Natural killer cell (primary cell): ENCODE measurements around the gene HOXA10. TPM values are rescaled to one million over a fixed set of nuclear protein-coding genes. Genes with fewer than 3 reads are reported as not detected.

Source experiments
- ATAC-seq, 3 donors: fragments of 150-1000 bp in 2 of 3; fragments of 200-7000 bp in 1 of 3; cut with Tn5 transposase; 1 replicate in 1 of 3; 2 replicates in 2 of 3; pipeline ENCODE4 v1.10.0; 2021; ENCODE audit warnings: mild to moderate bottlenecking in 2 of 3, moderate library complexity in 2 of 3
- DNase-seq, 2 donors: peaks; one replicate each; pipeline versions ENCODE4 v3.0.0 to v3.0.0-alpha.2; 2013 to 2021; ENCODE audit warnings: mixed read lengths in 1 of 2
- H3K27ac ChIP-seq: one replicate; pipeline ENCODE4 v1.5.1; 2013; ENCODE audit warnings: mild to moderate bottlenecking, low read length
- H3K27me3 ChIP-seq: one replicate; pipeline ENCODE4 v1.6.1; 2013; ENCODE audit warnings: low read length; ENCODE audit not compliant: control insufficient read depth, insufficient read depth
- H3K36me3 ChIP-seq: one replicate; pipeline ENCODE4 v1.6.1; 2013; ENCODE audit warnings: low read length; ENCODE audit not compliant: control insufficient read depth, insufficient read depth
- H3K4me1 ChIP-seq: one replicate; pipeline ENCODE4 v1.6.1; 2013; ENCODE audit warnings: low read length; ENCODE audit not compliant: control insufficient read depth, insufficient read depth
- H3K4me3 ChIP-seq: one replicate; pipeline ENCODE4 v1.5.1; 2013; ENCODE audit warnings: low read length
- H3K9me3 ChIP-seq: one replicate; pipeline ENCODE4 v1.6.1; 2013; ENCODE audit warnings: low read length; ENCODE audit not compliant: control insufficient read depth, insufficient read depth
- H3K27ac Mint-ChIP-seq, 2 donors: one replicate each; pipeline ENCODE4 v1.8.0; 2022; ENCODE audit warnings: mild to moderate bottlenecking in 2 of 2, mixed read lengths in 2 of 2, moderate library complexity in 1 of 2
- H3K27me3 Mint-ChIP-seq, 2 donors: one replicate each; pipeline ENCODE4 v1.8.0; 2022; ENCODE audit warnings: low read depth in 2 of 2, mixed read lengths in 2 of 2
- H3K36me3 Mint-ChIP-seq: one replicate; pipeline ENCODE4 v1.8.0; 2022; ENCODE audit warnings: mixed read lengths
- H3K4me1 Mint-ChIP-seq, 2 donors: one replicate each; pipeline ENCODE4 v1.8.0; 2022; ENCODE audit warnings: mixed read lengths in 2 of 2
- H3K4me3 Mint-ChIP-seq: one replicate; pipeline ENCODE4 v1.8.0; 2022; ENCODE audit warnings: mild to moderate bottlenecking, moderate library complexity, mixed read lengths
- H3K9me3 Mint-ChIP-seq, 2 donors: one replicate each; pipeline ENCODE4 v1.8.0; 2022; ENCODE audit warnings: mixed read lengths in 2 of 2
- whole genome bisulfite sequencing: methylation state at CpG from one replicate; pipeline ENCODE4 v1.1.7; 2013; ENCODE audit warnings: missing lambda C conversion rate; ENCODE audit not compliant: insufficient coverage; 5-methylcytosine and 5-hydroxymethylcytosine counted together
- intact Hi-C: fragments of 100-400 bp; cut with micrococcal nuclease; formaldehyde crosslinking; loops from one replicate; pipeline ENCODE4 v1.14.2; 2022
- total RNA-seq, 4 donors: library from RNA; stranded (reverse); fragments of 120-200 nt in 1 of 4; gene quantifications; one replicate each; pipeline versions ENCODE4 v1.2.3 to v1.2.4, GENCODE V29; 2013 to 2022
- TF ChIP-seq, protein P1 (sequence below): fragments of 200-600 bp; IDR thresholded peaks from one replicate; pipeline ENCODE4 v1.8.0; 2022; ENCODE audit warnings: antibody characterized with exemption

Gene HOXA10
- total RNA-seq, 3 donors from 2014 or later (not counting 1 experiment from before 2014, with no cell fraction given) = 0.82 to 3.3 (median 2.2) TPM

DNA sequence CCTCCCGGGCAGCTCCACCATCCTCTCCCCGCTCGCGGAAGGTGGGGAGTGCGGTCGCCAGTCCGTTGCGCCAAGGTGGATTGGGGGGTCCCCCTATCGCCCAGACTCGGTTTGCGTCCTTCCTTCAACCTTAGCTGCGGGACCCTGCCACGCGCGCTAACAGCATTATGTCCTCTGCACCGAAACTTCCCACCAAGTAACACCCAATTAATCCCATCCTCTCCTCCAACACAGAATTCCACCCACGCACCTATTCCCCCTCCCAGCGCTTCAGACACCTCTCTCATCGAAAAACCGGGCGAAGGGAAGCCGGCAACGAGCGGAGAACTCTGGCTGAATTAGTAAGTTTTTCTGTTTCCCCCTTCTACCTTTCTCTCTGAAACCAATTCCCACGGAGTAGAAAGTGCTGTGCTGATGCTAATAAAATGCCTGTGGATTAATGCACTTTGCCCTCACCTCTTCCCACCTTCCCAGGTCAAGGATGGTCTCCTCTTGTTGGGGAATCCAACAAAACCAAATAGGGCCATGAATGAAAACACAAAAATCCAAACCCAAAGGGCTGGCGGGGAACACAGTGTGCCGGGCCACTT is 22.7 kb downstream of the HOXA10 start:
- no peak for ATAC-seq
- Histone ChIP-seq H3K4me3 (peak overlapping the region; percentile 29), H3K9me3 (no peaks in the 10 kb centered on the region), H3K36me3 (no peaks in the 10 kb centered on the region), H3K4me1 (peaks cover 75% of the 10 kb centered on the region), H3K27ac (no peak overlapping the region), H3K27me3 (peaks cover 85% of the 10 kb centered on the region)
- no peaks in the 10 kb centered on the region for H3K9me3 Mint-ChIP-seq
- TF ChIP-seq, protein P1, sequence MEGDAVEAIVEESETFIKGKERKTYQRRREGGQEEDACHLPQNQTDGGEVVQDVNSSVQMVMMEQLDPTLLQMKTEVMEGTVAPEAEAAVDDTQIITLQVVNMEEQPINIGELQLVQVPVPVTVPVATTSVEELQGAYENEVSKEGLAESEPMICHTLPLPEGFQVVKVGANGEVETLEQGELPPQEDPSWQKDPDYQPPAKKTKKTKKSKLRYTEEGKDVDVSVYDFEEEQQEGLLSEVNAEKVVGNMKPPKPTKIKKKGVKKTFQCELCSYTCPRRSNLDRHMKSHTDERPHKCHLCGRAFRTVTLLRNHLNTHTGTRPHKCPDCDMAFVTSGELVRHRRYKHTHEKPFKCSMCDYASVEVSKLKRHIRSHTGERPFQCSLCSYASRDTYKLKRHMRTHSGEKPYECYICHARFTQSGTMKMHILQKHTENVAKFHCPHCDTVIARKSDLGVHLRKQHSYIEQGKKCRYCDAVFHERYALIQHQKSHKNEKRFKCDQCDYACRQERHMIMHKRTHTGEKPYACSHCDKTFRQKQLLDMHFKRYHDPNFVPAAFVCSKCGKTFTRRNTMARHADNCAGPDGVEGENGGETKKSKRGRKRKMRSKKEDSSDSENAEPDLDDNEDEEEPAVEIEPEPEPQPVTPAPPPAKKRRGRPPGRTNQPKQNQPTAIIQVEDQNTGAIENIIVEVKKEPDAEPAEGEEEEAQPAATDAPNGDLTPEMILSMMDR = no peak
- peaks cover 39 to 49% of the 10 kb centered on the region in 2 donors for H3K4me1 Mint-ChIP-seq
- peak overlapping the region; percentile 4 to 64 for H3K27ac Mint-ChIP-seq
- H3K36me3 Mint-ChIP-seq = no peaks in the 10 kb centered on the region
- WGBS = 2% methylated on average over 26 of the region's 27 CpGs
- H3K27me3 Mint-ChIP-seq = peaks cover 72 to 75% of the 10 kb centered on the region in 2 donors
- peak overlapping the region; percentile 89 for H3K4me3 Mint-ChIP-seq
- DNase-seq = no peak
- intact Hi-C loops = loop anchor here (1.0 to 5.0 kb wide), 4 partner anchors 10 to 1287 kb away; partner anchors contain the start of genes HOXA1 and HOXA11

DNA sequence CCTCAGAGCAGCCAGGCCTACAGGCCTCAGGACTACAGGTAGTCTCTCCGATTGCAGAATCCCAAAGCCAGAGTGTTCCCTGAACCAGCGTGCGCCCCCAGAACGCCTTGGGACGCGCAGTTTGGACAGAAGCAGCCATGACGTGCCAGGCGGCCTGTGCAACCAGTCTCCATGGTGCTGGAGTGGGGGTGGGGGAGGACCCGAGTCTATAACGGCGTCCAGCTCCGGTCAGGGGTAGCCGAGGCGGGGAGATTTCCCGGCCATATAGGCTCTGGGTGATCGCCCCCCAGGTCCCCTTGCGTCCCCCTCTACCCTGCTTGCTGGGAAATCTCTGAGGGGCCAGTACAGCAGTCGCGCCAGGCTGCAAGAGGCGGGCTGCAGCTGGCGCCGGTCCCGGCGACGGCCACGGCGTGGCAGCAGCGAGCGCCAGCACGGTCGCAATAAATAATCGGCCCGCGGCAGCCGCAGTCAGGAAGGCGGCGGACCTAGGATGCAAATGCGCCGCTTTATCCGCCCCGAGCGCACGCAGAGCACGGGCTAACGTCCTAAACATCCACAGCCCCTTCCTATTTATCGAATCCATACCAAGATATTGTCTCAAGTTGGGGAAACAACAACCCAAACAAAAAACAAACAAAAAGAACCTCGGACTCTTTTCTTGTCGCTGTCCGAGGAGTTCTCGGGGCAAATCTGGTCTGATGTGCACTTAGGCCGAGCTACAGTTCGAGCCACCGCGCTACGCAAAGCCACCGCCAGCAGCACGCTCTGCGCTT is 23.4 kb downstream of the HOXA10 start:
- peak overlapping the region; percentile 30 for H3K4me3 ChIP-seq
- no peaks in the 10 kb centered on the region for H3K36me3 ChIP-seq
- intact Hi-C loops = loop anchor here (1.0 to 5.0 kb wide), 4 partner anchors 11 to 1286 kb away; partner anchors contain the start of genes HOXA1 and HOXA11
- Mint-ChIP-seq H3K27me3 (peaks cover 72 to 74% of the 10 kb centered on the region in 2 donors), H3K36me3 (no peaks in the 10 kb centered on the region), H3K27ac (peak overlapping the region; percentile 4 to 64), H3K4me1 (peaks cover 34 to 44% of the 10 kb centered on the region in 2 donors), H3K9me3 (no peaks in the 10 kb centered on the region), H3K4me3 (peak overlapping the region; percentile 89)
- peak overlapping the region; percentile 11 for H3K27ac ChIP-seq
- ATAC-seq = peak; percentile 86 to 91 (median 87)
- WGBS = under 1% methylated on average over 58 of the region's 58 CpGs
- H3K9me3 ChIP-seq = no peaks in the 10 kb centered on the region
- peaks cover 68% of the 10 kb centered on the region for H3K4me1 ChIP-seq
- peaks cover 80% of the 10 kb centered on the region for H3K27me3 ChIP-seq
- DNase-seq = peak; percentile 68 to 85
- TF ChIP-seq, protein P1 = peak; percentile 90

DNA sequence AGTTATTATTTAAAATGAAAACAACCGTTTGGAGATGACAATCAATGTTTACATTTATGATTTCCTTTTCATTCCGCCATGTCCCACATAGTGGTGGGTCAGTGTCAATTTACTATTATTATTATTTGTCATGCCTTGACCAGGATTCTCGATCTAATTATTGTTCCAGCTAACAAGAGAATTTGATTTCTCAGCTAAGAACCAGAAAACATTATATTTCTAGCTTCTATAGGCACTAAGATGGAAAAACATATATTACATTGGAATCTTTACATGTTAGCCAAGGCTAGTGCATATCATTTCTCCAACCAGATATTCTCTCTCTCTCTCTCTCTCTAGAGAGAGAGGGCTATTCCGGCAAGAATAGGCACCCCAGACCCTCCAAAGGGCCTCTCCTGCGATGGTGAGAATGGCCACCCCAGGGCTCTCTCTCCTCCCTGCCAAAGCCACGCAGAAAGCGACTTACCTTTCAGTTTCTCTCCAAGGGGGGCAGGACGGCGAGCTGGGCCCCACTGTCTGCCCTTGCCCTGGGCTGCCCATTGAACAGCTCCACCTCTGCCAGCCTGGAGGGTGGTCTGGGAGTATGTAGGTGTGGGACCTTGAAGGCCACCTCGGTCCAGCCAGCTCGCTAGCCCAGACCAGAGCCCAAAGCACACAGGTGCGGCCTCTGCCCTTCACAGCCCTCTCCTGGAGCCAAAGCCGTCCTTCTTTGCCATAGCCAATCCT is 24.1 kb downstream of the HOXA10 start:
- peak in 1 of 3 donors; percentile 4 for ATAC-seq
- peak overlapping the region; percentile 4 to 64 for H3K27ac Mint-ChIP-seq
- TF ChIP-seq, protein P1 = no peak
- Histone ChIP-seq H3K9me3 (no peaks in the 10 kb centered on the region), H3K27me3 (peaks cover 72% of the 10 kb centered on the region), H3K4me1 (peaks cover 61% of the 10 kb centered on the region), H3K36me3 (no peaks in the 10 kb centered on the region), H3K4me3 (peak overlapping the region; percentile 30), H3K27ac (peak overlapping the region; percentile 11)
- H3K4me1 Mint-ChIP-seq = peaks cover 32 to 37% of the 10 kb centered on the region in 2 donors
- DNase-seq = no peak
- WGBS = 22% methylated on average over 11 of the region's 13 CpGs
- no peaks in the 10 kb centered on the region for H3K36me3 Mint-ChIP-seq
- H3K27me3 Mint-ChIP-seq = peaks cover 72 to 75% of the 10 kb centered on the region in 2 donors
- no peaks in the 10 kb centered on the region for H3K9me3 Mint-ChIP-seq
- H3K4me3 Mint-ChIP-seq = peak overlapping the region; percentile 89
- intact Hi-C loops = loop anchor here (2.0 to 5.0 kb wide), 3 partner anchors 37 to 1285 kb away; partner anchors contain the start of genes HOXA1 and HOXA11
